Glomerular visceral epithelial cell (primary cell): ENCODE data around the gene CDKAL1.

Source experiments
- DNase-seq: peaks from one replicate; pipeline ENCODE4 v3.0.0-alpha.2; 2016; ENCODE audit errors: extremely low spot score

Gene CDKAL1

GRCh38 chr6:21102201-21102600, 567.9 kb downstream of the CDKAL1 start:
- no peak for DNase-seq

GRCh38 chr6:21102624-21103023, 568.4 kb downstream of the CDKAL1 start:
- no peak for DNase-seq

- DNase-seq: no peak
Measured at GRCh38 chr6:21103626-21104224, 569.5 kb downstream of the CDKAL1 start.

DNA sequence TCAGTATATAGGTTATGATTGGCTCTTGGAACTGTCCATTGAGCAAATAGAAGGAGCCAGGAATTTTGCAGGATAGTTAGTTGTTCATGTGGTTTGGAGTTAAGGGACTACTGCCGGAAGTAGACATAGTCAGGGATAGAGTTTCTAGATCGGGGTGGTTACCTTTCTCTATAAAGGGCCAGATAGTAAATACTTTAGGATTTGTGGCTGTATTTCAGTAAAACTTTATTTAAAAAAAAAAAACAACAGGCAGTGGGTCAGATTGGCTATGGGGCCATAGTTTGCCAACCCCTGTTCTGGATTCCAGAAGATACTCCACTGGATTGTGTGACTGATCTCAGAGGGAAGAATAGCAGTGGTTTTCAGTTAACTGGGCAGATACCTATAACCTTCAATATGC, 570.0 kb downstream of the CDKAL1 start:
- DNase-seq: no peak

DNA sequence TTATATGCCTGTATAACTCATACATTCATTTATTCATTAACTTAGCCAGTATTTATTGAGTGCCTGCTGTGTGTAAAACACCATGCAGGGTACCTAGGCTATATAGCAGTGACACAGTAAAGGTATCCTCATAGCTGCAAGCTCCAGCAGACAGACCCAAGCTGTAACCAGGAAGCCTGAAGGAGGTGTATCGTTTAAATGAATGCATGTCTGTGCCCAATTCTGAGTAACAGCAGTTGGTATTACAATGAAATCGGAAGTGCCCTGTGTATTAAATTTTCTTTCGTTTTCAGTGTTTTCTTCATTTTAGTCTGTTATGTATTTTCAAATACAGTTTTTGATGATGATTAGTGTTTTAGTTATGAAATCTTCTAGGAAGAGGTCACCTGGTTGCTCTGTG, 573.5 kb downstream of the CDKAL1 start:
- DNase-seq: no peak

- peak; percentile 72 for DNase-seq
Measured at GRCh38 chr6:21109391-21110178, 575.3 kb downstream of the CDKAL1 start.

GRCh38 chr6:21110684-21111083, 576.4 kb downstream of the CDKAL1 start:
- no peak for DNase-seq

DNA sequence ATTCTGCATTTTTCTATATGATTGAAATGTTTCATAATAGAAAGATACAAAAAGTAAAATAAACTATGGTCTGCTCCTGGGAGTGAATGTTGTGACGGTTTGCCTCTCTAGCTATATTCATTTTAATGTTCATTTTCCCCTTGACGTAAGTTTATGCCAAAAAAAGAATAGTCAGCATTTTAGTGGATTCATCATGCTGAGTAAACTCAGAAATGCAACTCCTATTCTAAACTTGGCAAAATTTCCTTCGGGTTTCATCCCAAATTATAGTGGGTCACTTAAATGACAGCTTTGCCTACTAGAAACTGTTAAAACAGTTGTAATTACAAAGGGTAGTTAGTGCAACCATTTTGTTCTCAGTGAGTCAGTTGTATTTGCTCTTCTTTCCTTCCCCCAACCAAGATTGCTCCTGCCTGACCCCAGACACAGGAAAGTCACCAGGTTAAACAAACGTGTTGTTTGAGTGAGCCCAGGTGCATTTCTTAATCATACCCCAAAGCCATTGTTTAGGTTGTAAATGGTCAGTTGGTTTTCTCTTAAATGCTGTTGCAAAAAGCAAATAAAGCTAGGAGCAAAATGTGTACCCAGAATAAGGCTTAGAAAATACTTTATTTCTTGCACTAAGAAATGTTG, 577.0 kb downstream of the CDKAL1 start:
- no peak for DNase-seq

DNA sequence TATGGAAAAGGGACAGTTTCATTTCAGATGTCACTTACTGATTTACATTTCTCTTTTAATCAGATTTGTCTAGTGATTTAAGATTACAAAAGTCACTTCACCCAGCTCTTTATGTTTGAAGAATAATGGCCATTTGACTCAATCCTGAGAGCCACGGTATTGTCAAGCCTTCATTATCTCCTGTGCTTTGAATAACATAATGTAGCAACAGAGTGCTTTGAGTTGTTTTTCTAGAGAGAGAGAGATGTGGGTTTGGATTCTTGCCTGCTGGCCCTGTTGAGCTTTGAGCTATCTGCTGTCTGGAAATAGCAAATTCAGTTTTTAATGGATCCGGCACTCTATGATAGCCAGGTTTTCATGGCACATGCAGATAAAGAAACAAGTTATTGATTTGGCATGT, 580.9 kb downstream of the CDKAL1 start:
- DNase-seq: peak; percentile 4

- DNase-seq: no peak
Measured at GRCh38 chr6:21116736-21117135, 582.5 kb downstream of the CDKAL1 start.

- no peak for DNase-seq
Measured at GRCh38 chr6:21118216-21118780, 584.0 kb downstream of the CDKAL1 start.

GRCh38 chr6:21121636-21122136, 587.4 kb downstream of the CDKAL1 start:
- no peak for DNase-seq

- DNase-seq: no peak
Measured at GRCh38 chr6:21123507-21124436, 589.5 kb downstream of the CDKAL1 start.

GRCh38 chr6:21128601-21129000, 594.3 kb downstream of the CDKAL1 start:
- no peak for DNase-seq

DNA sequence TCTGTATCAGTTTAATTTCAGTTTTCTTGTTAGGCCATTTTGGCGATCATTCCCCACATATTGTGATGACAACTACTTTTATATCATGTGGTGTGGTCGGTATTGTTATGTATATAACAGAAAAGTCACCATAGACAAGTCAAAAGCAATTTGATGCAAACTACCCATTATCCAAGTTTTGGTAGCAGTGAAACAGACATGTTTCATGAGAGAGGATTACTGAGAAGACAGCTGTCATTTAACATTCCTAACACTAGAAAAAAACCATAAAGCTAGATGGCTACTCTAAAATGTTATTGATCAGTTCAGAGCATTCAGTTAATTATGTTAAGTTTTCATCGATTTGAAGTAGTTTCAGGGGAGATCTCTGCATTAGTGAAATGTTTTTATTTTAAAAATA, 597.1 kb downstream of the CDKAL1 start:
- DNase-seq: no peak

GRCh38 chr6:21132446-21132845, 598.2 kb downstream of the CDKAL1 start:
- DNase-seq: no peak

GRCh38 chr6:21132856-21133838, 598.9 kb downstream of the CDKAL1 start:
- no peak for DNase-seq

- no peak for DNase-seq
Measured at GRCh38 chr6:21133901-21134300, 599.6 kb downstream of the CDKAL1 start.

- no peak for DNase-seq
Measured at GRCh38 chr6:21134356-21134755, 600.1 kb downstream of the CDKAL1 start.

- no peak for DNase-seq
Measured at GRCh38 chr6:21135484-21136013, 601.3 kb downstream of the CDKAL1 start.
